CD4-positive, alpha-beta T cell treated with Interleukin-15 for 1 hour (primary cell): ENCODE data around the gene AGO4.
A peak's percentile ranks its signal among the peaks of the same experiment; 100 is the strongest.
"Not testable (repeated sequence)": the region's sequence is repeated elsewhere in the genome, so short reads cannot be mapped to it uniquely, and the experiment has no call there.

ENCODE experiments used
- DNase-seq: peaks from one replicate; pipeline ENCODE4 v3.0.0-alpha.2; 2020

AGO4 gene

GRCh38 chr1:35869245-35869950 is 61.6 kb downstream of the AGO4 start:
- DNase-seq: not testable (repeated sequence)

GRCh38 chr1:35870651-35871309 is 63.0 kb downstream of the AGO4 start:
- no peak for DNase-seq

GRCh38 chr1:35873243-35873750 is 65.5 kb downstream of the AGO4 start:
- no peak for DNase-seq

GRCh38 chr1:35874115-35874514 is 66.3 kb downstream of the AGO4 start:
- not testable (repeated sequence) for DNase-seq

- no peak for DNase-seq
These were observed 69.2 kb downstream of the AGO4 start for GRCh38 chr1:35876988-35877387.

GRCh38 chr1:35881850-35882273 is 74.0 kb downstream of the AGO4 start:
- no peak for DNase-seq

GRCh38 chr1:35882586-35882944 is 74.7 kb downstream of the AGO4 start:
- DNase-seq: no peak

- peak; percentile 97 for DNase-seq
These were observed 75.3 kb downstream of the AGO4 start, which contains the start of gene AGO1 for GRCh38 chr1:35882945-35883634. TSS of gene AGO1 (plus strand) at chr1:35883209. CDS start at chr1:35883422, 213 bp downstream.

GRCh38 chr1:35883635-35884101 is 75.9 kb downstream of the AGO4 start:
- peak; percentile 52 for DNase-seq

- DNase-seq: no peak
These were observed 77.1 kb downstream of the AGO4 start for GRCh38 chr1:35884934-35885333.

GRCh38 chr1:35885961-35886558 is 78.2 kb downstream of the AGO4 start:
- DNase-seq: no peak

GRCh38 chr1:35886577-35887431 is 79.0 kb downstream of the AGO4 start:
- peak; percentile 25 for DNase-seq

GRCh38 chr1:35887508-35887907 is 79.7 kb downstream of the AGO4 start:
- no peak for DNase-seq

GRCh38 chr1:35888255-35888654 is 80.4 kb downstream of the AGO4 start:
- no peak for DNase-seq

- DNase-seq: not testable (repeated sequence)
These were observed 81.2 kb downstream of the AGO4 start for GRCh38 chr1:35888981-35889380.

GRCh38 chr1:35893051-35893879 is 85.4 kb downstream of the AGO4 start:
- DNase-seq: no peak

GRCh38 chr1:35894183-35894582 is 86.4 kb downstream of the AGO4 start:
- peak; percentile 82 for DNase-seq

- DNase-seq: no peak
These were observed 86.8 kb downstream of the AGO4 start for GRCh38 chr1:35894656-35895055.

GRCh38 chr1:35899941-35900340 is 92.1 kb downstream of the AGO4 start:
- no peak for DNase-seq

- no peak for DNase-seq
These were observed 93.4 kb downstream of the AGO4 start for GRCh38 chr1:35901235-35901634.

- no peak for DNase-seq
These were observed 94.9 kb downstream of the AGO4 start for GRCh38 chr1:35902671-35903070.
